CD4-positive, alpha-beta T cell treated with Interleukin-17A for 4 hours (primary cell): ENCODE data around the gene DAP.

Experiments used
- DNase-seq: peaks from one replicate; pipeline ENCODE4 v3.0.0-alpha.2; 2020; ENCODE audit warnings: mixed read lengths

DAP gene

GRCh38 chr5:10760096-10760920 lies 726 bp downstream of the DAP start:
- DNase-seq, result peak; percentile 54

GRCh38 chr5:10759111-10759510 lies 1.9 kb downstream of the DAP start:
- no peak for DNase-seq

- no peak for DNase-seq
These were observed 3.0 kb downstream of the DAP start for GRCh38 chr5:10757922-10758555.

- no peak for DNase-seq
These were observed 4.0 kb downstream of the DAP start for GRCh38 chr5:10757043-10757442.

- no peak for DNase-seq
These were observed 4.5 kb downstream of the DAP start for GRCh38 chr5:10756549-10756948.

GRCh38 chr5:10753178-10753577 lies 7.9 kb downstream of the DAP start:
- no peak for DNase-seq

- no peak for DNase-seq
These were observed 8.6 kb downstream of the DAP start for GRCh38 chr5:10752451-10752850.

- DNase-seq, result no peak
These were observed 10.1 kb downstream of the DAP start for GRCh38 chr5:10750909-10751308.

GRCh38 chr5:10747678-10748622 lies 13.1 kb downstream of the DAP start:
- no peak for DNase-seq

GRCh38 chr5:10746711-10747110 lies 14.3 kb downstream of the DAP start:
- DNase-seq, result no peak

- no peak for DNase-seq
These were observed 15.9 kb downstream of the DAP start for GRCh38 chr5:10745133-10745532.

- no peak for DNase-seq
These were observed 16.4 kb downstream of the DAP start for GRCh38 chr5:10744681-10745080.

GRCh38 chr5:10743951-10744350 lies 17.1 kb downstream of the DAP start:
- DNase-seq, result no peak

- no peak for DNase-seq
These were observed 17.5 kb downstream of the DAP start for GRCh38 chr5:10743526-10743925.

GRCh38 chr5:10741661-10742060 lies 19.4 kb downstream of the DAP start:
- no peak for DNase-seq

GRCh38 chr5:10740384-10740783 lies 20.6 kb downstream of the DAP start:
- DNase-seq, result no peak

GRCh38 chr5:10737880-10738279 lies 23.2 kb downstream of the DAP start:
- no peak for DNase-seq

GRCh38 chr5:10736808-10737207 lies 24.2 kb downstream of the DAP start:
- no peak for DNase-seq

GRCh38 chr5:10736354-10736753 lies 24.7 kb downstream of the DAP start:
- DNase-seq, result no peak

- DNase-seq, result no peak
These were observed 25.3 kb downstream of the DAP start for GRCh38 chr5:10735569-10736276.

- no peak for DNase-seq
These were observed 26.1 kb downstream of the DAP start for GRCh38 chr5:10734832-10735523.
